C4-2B (cell line): ENCODE results near the gene DOK4.

Experiments used
- CTCF ChIP-seq: fragments of 450-650 bp; conservative IDR thresholded peaks from 2 replicates; pipeline ENCODE4 v1.5.1; 2017; ENCODE audit warnings: mild to moderate bottlenecking
- ZFX ChIP-seq: fragments of 450-650 bp; IDR thresholded peaks from 2 replicates; pipeline ENCODE4 v1.6.1; 2017

DNA sequence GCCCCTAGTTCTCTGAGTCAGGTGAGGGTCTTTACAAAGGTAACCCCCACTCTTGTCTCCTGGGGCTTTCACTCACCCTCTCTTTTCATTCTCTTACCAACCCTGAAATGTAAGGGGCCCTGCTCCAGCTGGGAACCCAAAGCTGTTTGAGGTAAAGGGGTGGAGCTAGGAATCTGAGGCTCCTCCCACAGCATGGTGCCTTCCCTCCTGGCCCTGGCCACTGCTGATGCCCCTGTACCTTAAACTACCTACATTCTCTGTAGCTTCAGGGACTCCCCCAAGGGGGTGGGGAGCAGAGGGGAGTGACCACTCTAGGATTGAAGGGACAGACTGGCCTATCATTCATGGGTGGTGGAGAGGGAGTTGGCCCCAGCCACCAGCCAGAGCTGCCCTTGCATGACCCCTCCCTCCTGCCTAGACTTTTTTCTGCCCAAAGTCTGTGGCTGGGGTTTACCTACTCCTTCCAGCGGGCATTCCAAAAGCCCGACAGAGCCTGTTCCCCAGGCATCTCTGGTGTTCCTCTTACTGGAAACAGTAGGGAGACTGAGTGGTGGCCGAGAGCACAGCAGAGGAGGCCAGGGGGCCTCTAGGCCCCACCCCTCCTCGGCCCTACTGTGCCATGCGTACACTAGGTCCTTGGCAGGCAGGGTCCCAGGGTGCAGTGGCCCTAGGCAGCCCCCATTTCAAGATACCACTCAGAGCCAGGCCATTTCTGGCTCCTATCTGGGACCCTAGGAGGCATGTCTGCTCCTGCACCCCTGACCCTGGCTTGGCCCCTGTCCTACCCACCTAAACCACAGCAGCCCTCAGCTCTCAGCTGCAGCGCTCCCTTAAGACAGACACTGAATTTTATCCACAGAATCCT, 9.5 kb downstream of the DOK4 start:
- TF ChIP-seq CTCF: no peak
- no peak for TF ChIP-seq ZFX
